ENCODE results near the gene ZFP69B.

Gene ZFP69B

DNA sequence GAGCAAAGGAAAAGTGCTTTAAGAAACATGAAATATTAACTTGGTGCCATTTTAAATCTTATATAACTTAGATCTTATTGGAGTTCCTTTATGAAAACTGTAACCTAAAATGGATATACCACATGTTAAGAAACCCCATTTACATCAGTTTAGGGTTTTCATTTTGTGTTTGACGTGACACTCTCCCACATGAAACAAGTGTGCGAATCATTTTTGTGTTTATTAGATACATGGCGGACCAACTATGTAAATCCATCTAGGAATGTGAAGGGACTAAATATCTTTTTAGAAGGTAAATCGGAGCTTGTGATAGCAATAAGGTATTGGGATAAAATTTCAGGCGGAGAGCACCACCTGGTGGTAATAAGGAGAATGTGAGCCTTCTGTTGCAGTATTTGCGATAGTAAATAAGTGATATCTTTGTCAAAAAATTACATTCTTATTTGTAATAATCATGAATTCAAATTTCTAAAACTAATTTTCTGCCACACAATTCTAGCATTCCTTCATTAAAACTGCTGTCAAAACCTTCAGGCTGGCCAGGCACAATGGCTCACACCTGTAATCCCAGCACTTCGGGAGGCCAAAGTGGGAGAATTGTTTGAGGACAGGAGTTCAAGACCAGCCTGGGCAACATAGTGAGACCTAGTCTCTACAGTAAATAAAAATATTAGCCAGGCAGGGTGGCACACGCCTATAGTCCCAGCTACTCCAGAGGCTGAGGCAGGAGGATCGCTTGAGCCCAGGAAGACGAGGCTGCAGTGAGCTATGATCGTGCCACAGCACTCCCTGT lies 45.4 kb upstream of the ZFP69B start:
- TF ChIP-seq ZBTB17 (tag by site-specific recombination; IDR thresholded peaks at IDR 0.05) (peak; percentile 19; the same call in 1 of the 2 replicates), ZNF654 (tag by site-specific recombination; IDR thresholded peaks at IDR 0.05; ENCODE audit: low read depth) (peak; percentile 85), ZNF677 (tag by site-specific recombination; IDR thresholded peaks at IDR 0.05) (peak; percentile 67; the same call in 1 of the 2 replicates), CTCF (tag by site-specific recombination; IDR thresholded peaks at IDR 0.05) (peak; percentile 63; the same call in 1 of the 2 replicates), ZNF138 (tag by site-specific recombination; IDR thresholded peaks at IDR 0.05; ENCODE audit: borderline replicate concordance) (no peak)
- POLR2A ChIA-PET: interaction anchor here (1.0 kb wide), 1 partner anchor 31 kb away, joined by 6 read pairs; the partner anchor contains the start of gene SMAP2
- CTCF ChIA-PET: interaction anchor here (0.6 to 4.1 kb wide), 39 partner anchors 9 to 548 kb away, joined by 3 to 46 read pairs (median 5); partner anchors contain the start of genes COL9A2, SMAP2 and ZFP69B

GRCh38 chr1:40405812-40406211 lies 44.5 kb upstream of the ZFP69B start:
- Histone ChIP-seq H3K9me3 (ENCODE audit: control insufficient read depth, insufficient read depth, low read depth, low read length) (no peaks in the 10 kb centered on the region), H3K4me3 (ENCODE audit: low read depth, low read length) (no peak overlapping the region), H3K4me1 (ENCODE audit: control insufficient read depth, insufficient read depth, low read length) (peaks cover 6% of the 10 kb centered on the region; the same call in 1 of the 2 replicates), H3K36me3 (ENCODE audit: control insufficient read depth in 2 of 2, insufficient read depth in 1 of 2, low read length in 2 of 2) (peaks cover 0 to 26% of the 10 kb centered on the region in 2 experiments; a peak in 1 of 3 replicates), H3K27ac (ENCODE audit: extremely low read depth, low read depth, low read length) (no peak overlapping the region)
- ChIA-PET CTCF (interaction anchor here (0.6 to 4.1 kb wide), 18 partner anchors 12 to 547 kb away, joined by 3 to 46 read pairs (median 5); partner anchors contain the start of gene SMAP2), POLR2A (no interaction called here)
- TF ChIP-seq ZFP3 (tag by site-specific recombination; IDR thresholded peaks at IDR 0.05; ENCODE audit: low read depth): no peak
- TF ChIP-seq, protein P1, sequence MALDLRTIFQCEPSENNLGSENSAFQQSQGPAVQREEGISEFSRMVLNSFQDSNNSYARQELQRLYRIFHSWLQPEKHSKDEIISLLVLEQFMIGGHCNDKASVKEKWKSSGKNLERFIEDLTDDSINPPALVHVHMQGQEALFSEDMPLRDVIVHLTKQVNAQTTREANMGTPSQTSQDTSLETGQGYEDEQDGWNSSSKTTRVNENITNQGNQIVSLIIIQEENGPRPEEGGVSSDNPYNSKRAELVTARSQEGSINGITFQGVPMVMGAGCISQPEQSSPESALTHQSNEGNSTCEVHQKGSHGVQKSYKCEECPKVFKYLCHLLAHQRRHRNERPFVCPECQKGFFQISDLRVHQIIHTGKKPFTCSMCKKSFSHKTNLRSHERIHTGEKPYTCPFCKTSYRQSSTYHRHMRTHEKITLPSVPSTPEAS (tag by site-specific recombination; IDR thresholded peaks at IDR 0.05): no peak
- TF ChIP-seq KLF16 (tag by site-specific recombination; IDR thresholded peaks at IDR 0.05): no peak
- TF ChIP-seq, protein P2, sequence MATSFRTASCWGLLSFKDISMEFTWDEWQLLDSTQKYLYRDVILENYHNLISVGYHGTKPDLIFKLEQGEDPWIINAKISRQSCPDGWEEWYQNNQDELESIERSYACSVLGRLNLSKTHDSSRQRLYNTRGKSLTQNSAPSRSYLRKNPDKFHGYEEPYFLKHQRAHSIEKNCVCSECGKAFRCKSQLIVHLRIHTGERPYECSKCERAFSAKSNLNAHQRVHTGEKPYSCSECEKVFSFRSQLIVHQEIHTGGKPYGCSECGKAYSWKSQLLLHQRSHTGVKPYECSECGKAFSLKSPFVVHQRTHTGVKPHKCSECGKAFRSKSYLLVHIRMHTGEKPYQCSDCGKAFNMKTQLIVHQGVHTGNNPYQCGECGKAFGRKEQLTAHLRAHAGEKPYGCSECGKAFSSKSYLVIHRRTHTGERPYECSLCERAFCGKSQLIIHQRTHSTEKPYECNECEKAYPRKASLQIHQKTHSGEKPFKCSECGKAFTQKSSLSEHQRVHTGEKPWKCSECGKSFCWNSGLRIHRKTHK (tag by site-specific recombination; IDR thresholded peaks at IDR 0.05): no peak
- TF ChIP-seq TCF7L2 (IDR thresholded peaks at IDR 0.05; ENCODE audit: borderline replicate concordance, low read depth, low read length): no peak
- peak; percentile 55 for TF ChIP-seq FEZF1 (tag by site-specific recombination; IDR thresholded peaks at IDR 0.05)
- TF ChIP-seq ZNF473 (tag by site-specific recombination; IDR thresholded peaks at IDR 0.05): no peak
- no peak for TF ChIP-seq ZNF449 (tag by site-specific recombination; IDR thresholded peaks at IDR 0.05)
- no peak for TF ChIP-seq ZNF184 (tag by site-specific recombination; IDR thresholded peaks at IDR 0.05)
- TF ChIP-seq ZNF423 (tag by site-specific recombination; IDR thresholded peaks at IDR 0.05): no peak
- TF ChIP-seq GFI1B (tag by site-specific recombination; IDR thresholded peaks at IDR 0.05): no peak
- TF ChIP-seq ZNF660 (tag by site-specific recombination; IDR thresholded peaks at IDR 0.05): no peak
- TF ChIP-seq ZNF157 (tag by site-specific recombination; IDR thresholded peaks at IDR 0.05): no peak
- no peak for TF ChIP-seq ZNF112 (tag by site-specific recombination; IDR thresholded peaks at IDR 0.05)
- no peak for TF ChIP-seq GLI2 (tag by site-specific recombination; IDR thresholded peaks at IDR 0.05; ENCODE audit: borderline replicate concordance, low read depth)
- TF ChIP-seq ZBTB17 (tag by site-specific recombination; IDR thresholded peaks at IDR 0.05): 0 out of 2 replicates have a peak, but pooled peaks have one; percentile 25
- TF ChIP-seq MYNN (tag by site-specific recombination; IDR thresholded peaks at IDR 0.05; ENCODE audit: borderline replicate concordance): no peak
- TF ChIP-seq HOXC10 (CRISPR knock-in tag; IDR thresholded peaks at IDR 0.05): no peak
- TF ChIP-seq ZNF521 (tag by site-specific recombination; IDR thresholded peaks at IDR 0.05): no peak
- TF ChIP-seq ZNF398 (tag by site-specific recombination; IDR thresholded peaks at IDR 0.05): no peak
- no peak for TF ChIP-seq ZNF2 (tag by site-specific recombination; IDR thresholded peaks at IDR 0.05)

More for the DNA sequence above, 45.4 kb upstream of the ZFP69B start:
- peaks cover 6% of the 10 kb centered on the region; the same call in 1 of the 2 replicates for H3K4me1 ChIP-seq (ENCODE audit: control insufficient read depth, insufficient read depth, low read length)
- H3K9me3 ChIP-seq (ENCODE audit: control insufficient read depth, insufficient read depth, low read depth, low read length): no peaks in the 10 kb centered on the region
- H3K36me3 ChIP-seq (ENCODE audit: control insufficient read depth in 2 of 2, insufficient read depth in 1 of 2, low read length in 2 of 2): peaks cover 0 to 17% of the 10 kb centered on the region in 2 experiments; a peak in 1 of 3 replicates
- H3K27ac ChIP-seq (ENCODE audit: extremely low read depth, low read depth, low read length): no peak overlapping the region
- no peak overlapping the region for H3K4me3 ChIP-seq (ENCODE audit: low read depth, low read length)
